Sciatic nerve (tissue), 2 donors: ENCODE results near the gene KIAA1328. TPM values are rescaled to one million over a fixed set of nuclear protein-coding genes. Genes with fewer than 3 reads are reported as not detected.
"Not testable (repeated sequence)": the region's sequence is repeated elsewhere in the genome, so short reads cannot be mapped to it uniquely, and the experiment has no call there.

Source experiments
- ATAC-seq: fragments of 200-7000 bp; cut with Tn5 transposase; one replicate; pipeline ENCODE4 v1.9.1; 2020; ENCODE audit warnings: mild to moderate bottlenecking, moderate library complexity
- DNase-seq: peaks from one replicate; pipeline ENCODE4 v3.0.0-alpha.2; 2020; ENCODE audit warnings: low spot score
- intact Hi-C: fragments of 100-400 bp; cut with DNase I; formaldehyde crosslinking; loops from one replicate; pipeline ENCODE4 v1.14.2; 2022
- total RNA-seq: library from RNA; stranded (reverse); fragmentation: NEBNext Ultra II Directional; extraction: Animal tissue kit (Norgen Biotek cat#: 25700); gene quantifications from one replicate; pipeline ENCODE4 v1.2.1, GENCODE V29; 2021
- donor health status: DM: no; HTN: no; CAD: no.
- donor health status: DM: no; HTN: no; CAD: no.

The KIAA1328 gene
- total RNA-seq, 1 donor from 2014 or later = 22.1 TPM

DNA sequence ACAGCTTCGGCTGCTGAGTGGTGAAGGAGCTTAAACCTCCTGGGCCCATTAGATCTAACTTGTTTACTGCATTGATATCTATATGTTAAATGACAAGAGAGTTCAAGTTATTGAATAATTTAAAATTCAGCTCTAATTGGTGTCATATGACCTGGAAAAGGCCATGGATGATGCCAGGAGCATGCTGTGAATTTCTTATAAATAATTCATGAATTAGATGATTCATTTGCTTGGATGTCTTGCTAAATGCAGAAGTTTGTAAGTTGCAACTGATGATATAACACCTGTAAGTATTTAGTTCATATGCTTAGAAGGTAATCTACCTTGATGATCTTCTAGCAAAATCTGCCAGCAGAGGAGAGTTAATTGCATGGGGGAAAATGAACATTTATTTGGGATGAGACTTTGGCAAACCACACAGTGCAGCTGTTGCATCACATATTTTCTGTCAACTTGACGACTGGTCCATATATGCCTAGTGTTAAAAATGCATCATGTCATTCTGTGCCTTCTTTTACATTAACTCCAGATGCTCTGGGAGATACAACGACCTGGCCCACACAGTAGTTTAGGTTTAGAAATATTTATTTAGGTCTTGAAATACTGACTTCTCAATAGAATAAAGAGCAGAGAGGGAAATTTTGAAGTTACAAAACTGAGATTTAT, 226.3 kb downstream of the KIAA1328 start:
- intact Hi-C loops = no loop called here
- ATAC-seq (no peak), DNase-seq (no peak)

DNA sequence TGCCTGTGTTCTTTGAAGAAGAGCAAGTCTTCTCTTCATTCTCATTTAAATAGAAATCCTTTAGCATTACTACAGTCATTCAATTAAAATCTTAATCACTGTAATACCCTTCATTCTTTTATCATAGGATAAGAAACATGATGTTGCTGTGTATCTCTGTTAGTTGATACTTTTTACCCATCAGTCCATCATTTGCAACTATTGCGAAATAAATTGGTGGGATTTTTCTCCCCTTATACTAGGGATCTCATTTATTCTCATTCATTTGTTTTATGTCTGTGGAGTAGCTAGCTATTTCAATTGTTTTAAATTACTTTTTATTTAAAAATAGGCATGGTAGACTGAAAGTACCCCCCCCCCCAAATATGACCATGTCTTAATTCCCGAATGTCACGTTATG, 235.3 kb downstream of the KIAA1328 start:
- DNase-seq (no peak), ATAC-seq (no peak)
- intact Hi-C loops = no loop called here

GRCh38 chr18:37065254-37065653, 236.3 kb downstream of the KIAA1328 start:
- DNase-seq = no peak
- ATAC-seq = no peak
- intact Hi-C loops = no loop called here

DNA sequence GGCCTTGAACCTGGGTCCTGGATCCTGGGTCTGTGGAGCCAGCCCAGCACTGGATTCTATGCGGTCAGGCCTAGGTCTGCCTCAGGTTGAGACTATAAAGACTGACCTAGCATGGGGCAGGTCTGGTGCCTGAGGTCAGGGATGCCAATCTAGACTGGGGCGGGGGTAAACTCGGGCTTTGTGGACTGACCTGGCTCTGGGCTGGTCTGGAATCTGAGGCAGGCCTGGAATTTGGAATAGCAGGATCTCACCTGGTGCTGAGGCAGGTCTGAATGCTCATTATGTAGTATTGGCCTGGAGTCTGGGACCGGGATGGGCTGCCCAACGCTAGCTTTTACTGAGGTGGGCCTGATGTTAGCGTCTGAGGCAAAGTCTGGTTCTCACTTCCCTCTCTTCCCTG, 256.0 kb downstream of the KIAA1328 start:
- ATAC-seq = no peak
- no peak for DNase-seq
- intact Hi-C loops = no loop called here

- DNase-seq = no peak
- ATAC-seq = no peak
- intact Hi-C loops = no loop called here
These were observed 256.4 kb downstream of the KIAA1328 start for GRCh38 chr18:37085362-37085761.

DNA sequence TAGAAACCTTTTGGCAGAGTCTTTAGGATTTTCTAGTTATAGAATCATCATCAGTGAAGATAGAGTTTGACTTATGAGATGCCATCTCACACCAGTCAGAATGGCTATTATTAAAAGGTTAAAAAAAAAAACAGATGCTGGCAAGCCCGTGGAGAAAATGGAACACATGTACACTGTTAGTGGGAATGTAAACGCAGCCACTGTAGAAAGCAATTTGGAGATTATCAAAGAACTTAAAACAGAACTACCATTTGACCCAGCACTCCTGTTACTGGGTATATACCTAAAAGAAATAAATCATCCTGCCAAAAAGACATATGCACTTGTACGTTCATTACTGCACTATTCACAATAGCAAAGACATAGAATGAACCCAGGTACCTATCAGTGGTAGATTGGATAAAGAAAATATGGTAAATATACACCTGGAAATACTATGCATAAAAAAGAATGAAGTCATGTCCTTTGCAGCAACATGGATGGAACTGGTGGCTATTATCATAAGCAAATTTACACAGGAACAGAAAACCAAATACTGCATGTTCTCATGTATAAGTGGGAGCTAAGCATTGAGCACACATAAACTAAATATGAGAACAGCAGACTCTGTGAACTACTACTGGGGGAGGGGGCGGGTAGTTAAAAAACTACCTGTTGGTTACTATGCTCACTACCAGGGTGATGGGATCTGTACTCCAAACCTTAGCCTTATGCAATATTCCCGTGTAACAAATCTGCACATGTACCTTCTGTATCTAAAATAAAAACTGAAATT, 279.0 kb downstream of the KIAA1328 start:
- no peak for ATAC-seq
- DNase-seq = no peak
- intact Hi-C loops = no loop called here

DNA sequence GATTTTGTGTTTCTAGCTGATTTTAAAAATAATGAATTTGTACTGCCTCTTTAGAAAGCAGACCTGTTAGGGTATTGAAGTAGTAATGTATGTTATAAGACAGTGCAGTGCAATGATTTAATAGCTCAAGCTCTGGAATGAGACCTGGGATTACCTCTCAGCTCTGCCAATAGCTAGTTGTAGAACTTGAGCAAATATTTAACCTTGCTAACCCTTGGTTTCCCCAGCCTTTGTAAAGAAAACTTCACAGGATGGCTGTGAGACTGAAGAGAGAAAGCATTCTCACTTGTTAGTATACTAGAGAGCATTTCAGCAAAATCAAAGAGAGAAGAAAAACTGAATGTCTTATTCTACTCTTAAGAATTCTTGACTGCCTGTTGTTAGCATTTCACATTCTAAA, 293.9 kb downstream of the KIAA1328 start:
- intact Hi-C loops = no loop called here
- no peak for ATAC-seq

GRCh38 chr18:37124516-37124915, 295.6 kb downstream of the KIAA1328 start:
- intact Hi-C loops = no loop called here
- DNase-seq (no peak), ATAC-seq (no peak)

More for the DNA sequence above, 293.9 kb downstream of the KIAA1328 start:
- no peak for DNase-seq

GRCh38 chr18:37135177-37135576, 306.2 kb downstream of the KIAA1328 start:
- no peak for ATAC-seq
- no peak for DNase-seq
- intact Hi-C loops = no loop called here

- no peak for DNase-seq
- intact Hi-C loops = no loop called here
- ATAC-seq = no peak
These were observed 309.5 kb downstream of the KIAA1328 start for GRCh38 chr18:37138456-37138855.

GRCh38 chr18:37139876-37140275, 310.9 kb downstream of the KIAA1328 start:
- no peak for ATAC-seq
- intact Hi-C loops = no loop called here
- no peak for DNase-seq

DNA sequence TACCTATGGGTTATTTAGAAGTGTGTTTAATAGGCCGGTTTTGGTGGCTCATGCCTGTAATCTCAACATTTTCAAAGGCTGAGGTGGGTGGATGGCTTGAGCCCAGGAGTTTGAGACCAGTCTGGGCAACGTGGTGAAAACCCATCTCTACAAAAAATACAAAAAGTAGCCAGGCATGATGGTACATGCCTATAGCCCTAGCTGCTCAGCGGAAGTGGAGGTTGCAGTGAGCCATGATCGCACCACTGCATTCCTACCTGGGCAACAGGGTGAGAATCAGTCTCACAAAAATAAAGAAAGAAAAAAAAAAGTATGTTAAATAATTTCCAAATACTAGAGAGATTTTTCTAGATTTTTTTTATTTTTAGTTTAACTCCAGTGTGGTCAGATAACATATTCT, 316.0 kb downstream of the KIAA1328 start:
- DNase-seq (no peak), ATAC-seq (no peak)
- intact Hi-C loops = no loop called here

- DNase-seq = no peak
- ATAC-seq = no peak
- intact Hi-C loops = no loop called here
These were observed 327.5 kb downstream of the KIAA1328 start for GRCh38 chr18:37156330-37156942.

GRCh38 chr18:37160038-37160820, 331.3 kb downstream of the KIAA1328 start:
- no peak for DNase-seq
- intact Hi-C loops = no loop called here
- no peak for ATAC-seq

DNA sequence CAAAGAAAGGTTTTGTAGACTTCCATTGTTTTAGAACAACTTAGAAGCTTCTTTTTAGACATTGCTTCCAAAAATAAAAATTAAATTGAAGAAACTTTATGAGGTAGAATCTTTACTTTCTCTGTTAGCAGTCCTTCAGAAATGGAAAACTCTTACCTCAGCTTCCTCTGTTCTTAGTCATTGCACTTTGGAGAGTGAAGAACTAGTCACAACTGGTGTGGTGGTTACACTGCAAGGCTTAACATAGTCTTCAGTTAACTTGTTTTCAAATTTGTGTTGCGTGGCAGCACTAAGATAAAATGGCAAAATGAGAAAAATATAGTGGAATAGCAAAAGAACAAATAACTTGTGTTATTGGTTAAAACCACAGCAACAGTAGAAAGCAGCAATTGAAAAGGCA, 332.6 kb downstream of the KIAA1328 start:
- intact Hi-C loops = no loop called here
- no peak for DNase-seq

DNA sequence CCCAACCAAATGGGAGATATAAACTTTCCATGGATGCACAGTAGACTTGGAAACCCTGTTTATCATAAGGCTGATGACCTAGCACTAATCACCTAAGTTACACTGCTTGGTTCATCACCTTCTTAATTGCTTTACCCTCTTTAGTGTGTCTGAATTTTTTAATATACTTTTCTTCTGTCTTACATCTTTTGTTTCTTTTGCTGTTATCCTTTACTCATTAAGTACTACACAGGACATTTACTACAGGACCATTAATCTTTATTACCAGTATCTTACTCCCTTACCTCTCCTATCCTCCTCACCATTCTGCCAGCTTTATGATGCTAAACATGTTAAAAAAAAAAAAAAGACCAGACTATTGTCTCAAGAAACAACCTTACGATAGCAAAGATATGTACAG, 333.6 kb downstream of the KIAA1328 start:
- ATAC-seq (no peak), DNase-seq (no peak)
- intact Hi-C loops = no loop called here

More for the DNA sequence above, 332.6 kb downstream of the KIAA1328 start:
- no peak for ATAC-seq

GRCh38 chr18:37163119-37163518, 334.2 kb downstream of the KIAA1328 start:
- ATAC-seq = no peak
- intact Hi-C loops = no loop called here
- no peak for DNase-seq

GRCh38 chr18:37166491-37166890, 337.6 kb downstream of the KIAA1328 start:
- intact Hi-C loops = no loop called here
- ATAC-seq (no peak), DNase-seq (no peak)

DNA sequence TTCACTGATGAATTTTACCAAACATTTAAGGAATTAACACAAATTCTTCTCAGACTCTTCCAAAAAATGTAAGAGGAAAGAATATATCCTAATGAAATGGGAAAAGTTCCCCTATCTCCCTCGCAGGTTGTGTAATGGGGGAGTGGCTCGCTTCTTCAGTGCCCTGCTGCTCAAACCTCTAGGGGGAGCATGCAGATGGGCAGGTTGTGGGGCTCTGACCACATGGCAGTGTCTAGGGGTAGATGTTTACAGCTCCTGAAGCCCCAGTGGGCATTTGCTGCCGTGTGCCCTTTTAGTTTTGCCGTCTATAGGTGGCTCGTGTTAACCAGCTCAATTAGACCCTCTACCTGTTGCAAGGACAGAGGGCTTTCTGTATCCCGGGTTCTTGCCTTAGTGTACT, 338.0 kb downstream of the KIAA1328 start:
- DNase-seq, ATAC-seq, intact Hi-C loops: not testable (repeated sequence)
